Measurements from ENCODE around the gene RNF114.
"Not testable (repeated sequence)": the region's sequence is repeated elsewhere in the genome, so short reads cannot be mapped to it uniquely, and the experiment has no call there.

RNF114 gene

GRCh38 chr20:49985157-49985556 is 49.0 kb downstream of the RNF114 start:
- no peak for DNase-seq (ENCODE audit: low spot score)

- no peak for DNase-seq (ENCODE audit: low spot score)
Observed at GRCh38 chr20:49985617-49986016, 49.4 kb downstream of the RNF114 start.

GRCh38 chr20:49986049-49986448 is 49.9 kb downstream of the RNF114 start:
- DNase-seq (ENCODE audit: low spot score), result no peak

GRCh38 chr20:49987015-49987867 is 51.0 kb downstream of the RNF114 start:
- no peak for DNase-seq (ENCODE audit: low spot score)

GRCh38 chr20:49987868-49988690 is 51.9 kb downstream of the RNF114 start:
- DNase-seq (ENCODE audit: low spot score), result no peak

GRCh38 chr20:49989234-49990065 is 53.3 kb downstream of the RNF114 start:
- DNase-seq (ENCODE audit: low spot score), result no peak

GRCh38 chr20:49990271-49990720 is 54.1 kb downstream of the RNF114 start:
- DNase-seq (ENCODE audit: low spot score), result no peak

GRCh38 chr20:49993301-49993751 is 57.1 kb downstream of the RNF114 start:
- no peak for DNase-seq (ENCODE audit: low spot score)

- no peak for DNase-seq (ENCODE audit: low spot score)
Observed at GRCh38 chr20:49995586-49995985, 59.4 kb downstream of the RNF114 start.

GRCh38 chr20:49998478-49999188 is 62.4 kb downstream of the RNF114 start:
- DNase-seq (ENCODE audit: low spot score), result not testable (repeated sequence)

- DNase-seq (ENCODE audit: low spot score), result no peak
Observed at GRCh38 chr20:49999329-49999728, 63.1 kb downstream of the RNF114 start.

GRCh38 chr20:50000548-50001222 is 64.5 kb downstream of the RNF114 start:
- DNase-seq (ENCODE audit: low spot score), result not testable (repeated sequence)

- no peak for DNase-seq (ENCODE audit: low spot score)
Observed at GRCh38 chr20:50001784-50002311, 65.7 kb downstream of the RNF114 start.

GRCh38 chr20:50003253-50003656 is 67.1 kb downstream of the RNF114 start:
- no peak for DNase-seq (ENCODE audit: low spot score)

Small RNA genes within 50 kb of the gene (small RNA-seq; reads per million reads assigned to genes)
- gene RF00017, result 0 reads per million in 2 experiments
- 0 reads per million in 2 experiments for gene RF00019
- gene RNU6-147P, result 0 reads per million in 2 experiments

Measured in SK-N-DZ (cell line).